GM21423 (cell line): ENCODE measurements around the gene CXCL1.

Experiments
- ATAC-seq: cut with Tn5 transposase; IDR thresholded peaks from one replicate; pipeline ENCODE4 v1.9.1; 2021; ENCODE audit warnings: mild to moderate bottlenecking, moderate library complexity; ENCODE audit not compliant: unreplicated experiment

CXCL1 gene

DNA sequence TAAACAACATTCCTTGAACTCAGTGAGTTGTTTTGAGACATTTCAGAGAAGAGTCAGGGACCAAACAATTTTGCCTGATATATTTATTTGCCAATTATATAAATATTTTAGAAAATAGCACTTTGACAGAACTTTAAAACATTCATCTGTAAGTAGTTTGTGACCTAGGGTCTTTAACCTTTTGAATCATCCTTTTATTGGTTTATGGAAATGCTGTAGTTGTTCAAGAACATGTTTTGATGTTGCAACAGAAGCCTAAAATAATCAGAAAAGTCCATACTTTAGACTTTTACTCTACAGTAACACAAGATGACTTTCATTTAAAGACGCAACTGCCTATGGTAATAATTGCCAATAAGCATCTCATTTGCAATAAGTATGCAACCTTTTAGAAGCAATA, 43.0 kb downstream of the CXCL1 start:
- ATAC-seq: no peak

DNA sequence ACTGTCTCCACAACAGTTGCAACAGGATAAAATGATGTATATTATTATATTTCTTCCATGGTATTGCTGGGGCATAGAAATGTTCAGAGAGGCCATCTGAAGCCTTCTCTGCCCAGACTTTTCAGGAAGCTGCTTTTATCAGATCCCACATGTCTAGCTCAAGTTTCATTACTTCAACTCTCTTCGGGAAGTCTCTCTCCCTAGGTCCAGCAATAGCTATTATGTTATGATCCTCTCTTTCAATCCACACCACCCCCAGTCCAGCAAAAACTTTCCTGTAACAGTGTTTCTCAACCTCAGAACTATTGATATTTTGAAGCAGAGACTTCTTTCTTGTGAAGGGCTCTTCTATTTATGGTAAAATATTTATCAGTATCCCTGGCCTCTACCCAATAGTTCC, 44.9 kb downstream of the CXCL1 start:
- ATAC-seq: no peak

DNA sequence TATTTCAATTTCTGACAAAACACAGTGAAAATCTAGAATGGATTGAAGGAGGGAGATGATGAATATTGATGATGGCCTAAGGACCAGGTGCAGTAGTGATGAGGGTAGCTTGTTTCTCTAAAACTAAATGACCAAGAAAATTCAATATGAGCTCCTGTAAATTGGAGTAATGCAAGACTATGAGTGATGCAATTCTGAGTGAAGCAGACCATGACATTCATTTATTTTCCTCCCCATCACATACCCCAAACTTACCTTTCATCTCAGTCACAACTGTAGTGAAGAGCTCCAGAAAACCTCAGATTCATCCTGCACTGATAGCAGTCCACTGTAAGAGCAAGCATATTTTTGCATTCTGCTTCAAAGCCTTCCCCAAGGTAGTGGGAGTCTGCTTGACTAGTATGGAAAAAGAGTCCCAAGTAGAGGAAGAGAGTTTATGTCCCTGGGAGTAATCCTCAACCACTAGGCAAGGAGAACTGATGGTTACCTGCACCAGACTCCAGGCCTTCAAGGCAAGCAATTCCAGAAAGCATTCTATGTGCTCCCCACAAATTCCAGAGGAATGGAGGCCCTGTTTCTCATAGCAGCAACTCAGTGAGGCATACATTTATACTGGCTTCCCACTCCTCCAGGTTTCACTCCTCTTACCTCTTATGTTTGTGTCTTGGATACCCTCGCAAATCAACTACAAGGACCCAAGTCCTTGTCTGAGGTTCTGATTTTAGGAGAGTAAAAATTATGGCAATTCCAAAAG, 47.2 kb downstream of the CXCL1 start:
- no peak for ATAC-seq

DNA sequence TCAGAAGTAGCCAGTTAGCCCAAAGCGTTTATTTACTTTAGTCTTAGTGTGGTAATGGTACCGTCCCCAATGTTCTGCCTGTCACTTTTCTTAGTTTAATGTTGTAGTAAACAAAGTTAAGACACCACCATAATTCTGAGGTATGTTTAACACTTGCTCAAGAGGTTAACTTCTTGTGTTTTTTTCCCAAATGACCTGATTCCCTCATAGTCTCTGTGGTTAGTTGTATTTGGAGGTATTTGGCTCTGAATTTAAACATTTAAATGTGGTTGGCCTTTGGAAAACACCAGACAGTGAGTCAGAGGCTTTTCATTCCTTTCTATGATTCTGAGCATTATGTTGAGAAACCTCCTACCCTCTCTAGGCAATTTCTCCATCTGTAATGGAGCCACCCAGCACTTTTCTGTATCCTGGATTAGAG, 47.9 kb downstream of the CXCL1 start:
- ATAC-seq: no peak

DNA sequence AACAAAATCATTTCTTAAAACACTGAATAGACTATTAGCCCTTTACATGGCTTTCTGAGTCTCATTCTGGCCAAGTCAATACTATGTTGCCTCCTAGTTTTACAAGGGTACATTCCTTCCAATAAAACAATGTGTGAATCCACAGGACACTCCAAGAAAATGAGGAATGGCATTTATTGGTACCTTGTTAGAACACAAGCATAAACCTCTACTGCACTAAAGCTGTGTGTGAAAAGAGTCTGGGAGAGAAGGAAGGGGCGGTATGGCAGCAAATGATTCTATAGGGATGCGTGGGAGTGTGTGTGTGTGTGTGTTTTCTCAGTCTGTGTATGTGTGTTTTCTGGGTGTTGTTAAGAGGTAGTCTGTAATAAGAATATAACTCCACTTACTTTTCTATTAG, 48.9 kb downstream of the CXCL1 start:
- ATAC-seq: no peak

DNA sequence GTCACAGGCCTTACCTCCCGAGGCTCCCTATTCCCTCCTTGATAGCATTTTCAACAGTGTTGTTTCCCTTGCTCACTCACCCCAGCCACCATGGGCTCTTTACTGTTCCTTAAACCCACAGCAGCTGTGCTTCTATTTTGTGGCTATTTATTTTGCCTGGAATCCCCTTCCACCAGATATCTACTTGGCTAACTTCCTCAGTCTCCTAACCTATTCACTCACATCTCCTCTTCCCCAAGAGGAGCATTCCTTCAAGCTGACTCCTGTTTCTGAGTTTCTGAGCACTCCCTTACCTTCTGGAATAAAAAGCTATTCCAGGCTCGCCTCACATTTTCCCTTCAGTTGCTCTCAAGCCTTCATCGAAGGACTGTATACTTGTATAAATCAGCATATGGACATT, 50.5 kb downstream of the CXCL1 start:
- no peak for ATAC-seq
